SK-N-SH (cell line): ENCODE data around the gene GMPPA. TPM values are rescaled to one million over a fixed set of nuclear protein-coding genes. Genes with fewer than 3 reads are reported as not detected.
A peak's percentile ranks its signal among the peaks of the same experiment; 100 is the strongest.

Experiments
- CTCF ChIA-PET: fragments of 300-600, 350-600 bp; formaldehyde crosslinking; extraction: SDS; loops from one replicate; lab custom pipeline; 2021; lab: Yijun Ruan, JAX
- POLR2A ChIA-PET: fragments of 350-600 bp; sonication (Branson Sonifier 250); formaldehyde crosslinking; extraction: SDS; loops from one replicate; lab custom pipeline; 2020; ENCODE audit warnings: antibody characterized with exemption, inconsistent platforms; lab: Yijun Ruan, JAX
- DNase-seq: peaks from one replicate; pipeline ENCODE4 v3.0.0; 2012
- H2AFZ ChIP-seq: fragments of 200-600 bp; sonication (generic); 2 replicates; pipeline ENCODE4 v1.8.1; 2016; ENCODE audit warnings: antibody characterized with exemption, mild to moderate bottlenecking, low read depth
- H3F3A ChIP-seq: fragments of 200-600 bp; sonication (generic); replicated peaks from 2 replicates; pipeline ENCODE3; 2016; ENCODE audit warnings: antibody characterized with exemption, mild to moderate bottlenecking; ENCODE audit not compliant: insufficient read depth
- H3K27ac ChIP-seq, 2 experiments: fragments of 200-500 bp in 1 of 2; fragments of 200-600 bp in 1 of 2; sonication (Bioruptor generic) in 1 of 2; sonication (generic), shearing (Covaris generic) in 1 of 2; 2 replicates each; pipeline versions ENCODE4 v1.5.1 to v1.6.1; 2014 to 2016; ENCODE audit warnings: low read depth in 2 of 2, inconsistent platforms in 1 of 2, low read length in 1 of 2, mild to moderate bottlenecking in 1 of 2, mixed read lengths in 1 of 2
- H3K27me3 ChIP-seq: fragments of 200-600 bp; sonication (generic), shearing (Covaris generic); 2 replicates; pipeline ENCODE4 v1.6.1; 2016; ENCODE audit warnings: mixed run types; ENCODE audit not compliant: insufficient read depth
- H3K36me3 ChIP-seq, 2 experiments: fragments of 200-500 bp in 1 of 2; fragments of 200-600 bp in 1 of 2; sonication (Bioruptor generic) in 1 of 2; sonication (generic) in 1 of 2; replicated peaks in 1 of 2; 2 replicates each; pipeline versions ENCODE3 to v1.5.1; 2014 to 2016; ENCODE audit warnings: low read length in 1 of 2, mild to moderate bottlenecking in 1 of 2; ENCODE audit not compliant: insufficient read depth in 2 of 2, control insufficient read depth in 1 of 2
- H3K4me1 ChIP-seq, 2 experiments: fragments of 200-500 bp in 1 of 2; fragments of 200-600 bp in 1 of 2; sonication (Bioruptor generic) in 1 of 2; sonication (generic), shearing (Covaris generic) in 1 of 2; 2 replicates each; pipeline versions ENCODE4 v1.5.1 to v1.6.1; 2014 to 2016; ENCODE audit warnings: low read depth in 1 of 2, low read length in 1 of 2, mixed run types in 1 of 2; ENCODE audit not compliant: insufficient read depth in 2 of 2, control insufficient read depth in 1 of 2
- H3K4me2 ChIP-seq: fragments of 200-600 bp; sonication (generic), shearing (Covaris generic); 2 replicates; pipeline ENCODE4 v1.6.1; 2017; ENCODE audit warnings: mixed run types
- H3K4me3 ChIP-seq, 2 experiments: fragments of 200-500 bp in 1 of 2; fragments of 200-600 bp in 1 of 2; sonication (Bioruptor generic) in 1 of 2; sonication (generic), shearing (Covaris generic) in 1 of 2; 2 replicates each; pipeline versions ENCODE4 v1.5.1 to v1.8.1; 2014 to 2016; ENCODE audit warnings: low read depth in 2 of 2, inconsistent platforms in 1 of 2, low read length in 1 of 2, mild to moderate bottlenecking in 1 of 2, mixed read lengths in 1 of 2, moderate library complexity in 1 of 2
- H3K79me2 ChIP-seq: fragments of 200-600 bp; sonication (generic); 2 replicates; pipeline ENCODE4 v1.8.1; 2017; ENCODE audit warnings: mild to moderate bottlenecking; ENCODE audit not compliant: insufficient read depth
- H3K9ac ChIP-seq: fragments of 200-600 bp; sonication (generic); 2 replicates; pipeline ENCODE4 v1.6.1; 2017; ENCODE audit warnings: mixed run types
- H3K9me2 ChIP-seq: fragments of 200-600 bp; sonication (generic); 2 replicates; pipeline ENCODE4 v1.6.1; 2017; ENCODE audit warnings: mixed run types
- H3K9me3 ChIP-seq: fragments of 200-600 bp; sonication (generic); 2 replicates; pipeline ENCODE4 v1.6.1; 2017; ENCODE audit warnings: mixed run types, mild to moderate bottlenecking, moderate library complexity
- H4K20me1 ChIP-seq: fragments of 200-600 bp; sonication (generic); 2 replicates; pipeline ENCODE4 v1.6.1; 2017; ENCODE audit warnings: mild to moderate bottlenecking, mixed run types; ENCODE audit not compliant: insufficient read depth
- ELF1 ChIP-seq: IDR thresholded peaks from 2 replicates; pipeline ENCODE4 v1.4.0; 2012
- GATA2 ChIP-seq: sonication (generic); formaldehyde crosslinking; IDR thresholded peaks from 2 replicates; pipeline ENCODE4 v1.5.0; 2020; ENCODE audit warnings: mild to moderate bottlenecking, missing genetic modification reagents
- JUND ChIP-seq: IDR thresholded peaks from 2 replicates; pipeline ENCODE4 v1.4.0; 2012
- MEF2A ChIP-seq: IDR thresholded peaks from 2 replicates; pipeline ENCODE4 v1.4.0; 2012; ENCODE audit warnings: low read depth, borderline replicate concordance
- MXI1 ChIP-seq: IDR thresholded peaks from 2 replicates; pipeline ENCODE4 v1.6.1; 2012; ENCODE audit warnings: mild to moderate bottlenecking, low read depth, low read length, improper control_type of control experiment
- NRF1 ChIP-seq: IDR thresholded peaks from 2 replicates; pipeline ENCODE4 v1.6.1; 2012; ENCODE audit warnings: low read depth, mild to moderate bottlenecking, low read length
- POLR2AphosphoS5 ChIP-seq: IDR thresholded peaks from 2 replicates; pipeline ENCODE4 v1.6.1; 2012; ENCODE audit warnings: low read depth, low read length
- RXRA ChIP-seq: IDR thresholded peaks from 2 replicates; pipeline ENCODE4 v1.4.0; 2012; ENCODE audit warnings: low read depth, mild to moderate bottlenecking, borderline replicate concordance
- SIN3A ChIP-seq: IDR thresholded peaks from 2 replicates; pipeline ENCODE4 v1.6.1; 2012; ENCODE audit warnings: low read depth, mild to moderate bottlenecking, low read length, moderate library complexity, borderline replicate concordance
- TAF1 ChIP-seq: IDR thresholded peaks from 2 replicates; pipeline ENCODE4 v1.6.1; 2012; ENCODE audit warnings: low read depth, mild to moderate bottlenecking, low read length, moderate library complexity, borderline replicate concordance
- TEAD4 ChIP-seq: IDR thresholded peaks from 2 replicates; pipeline ENCODE4 v1.4.0; 2012; ENCODE audit warnings: mild to moderate bottlenecking, borderline replicate concordance; ENCODE audit not compliant: insufficient read depth
- YY1 ChIP-seq: IDR thresholded peaks from 2 replicates; pipeline ENCODE4 v1.4.0; 2012; ENCODE audit warnings: low read depth, mild to moderate bottlenecking
- WGBS: methylation state at CpG from one replicate; pipeline ENCODE4 v1.1.6; 2017; ENCODE audit warnings: low lambda C conversion rate; 5-methylcytosine and 5-hydroxymethylcytosine counted together
- polyA plus RNA-seq, 3 experiments: library from polyadenylated mRNA; depleted of rRNA; stranded (reverse); fragments of >200 nt; gene quantifications; 2 replicates each; pipeline ENCODE4 v1.2.3, GENCODE V29; 2012
- TF ChIP-seq, protein P1 (sequence below): fragments of 150-350 bp; IDR thresholded peaks from 2 replicates; pipeline ENCODE4 v1.6.1; 2016; ENCODE audit warnings: mild to moderate bottlenecking, low read depth, low read length
- TF ChIP-seq, protein P2 (sequence below): IDR thresholded peaks from 2 replicates; pipeline ENCODE4 v1.4.0; 2012; ENCODE audit warnings: low read depth, borderline replicate concordance
- TF ChIP-seq, protein P3 (sequence below): fragments of 200-600 bp; sonication (generic); IDR thresholded peaks from 2 replicates; pipeline ENCODE4 v1.6.1; 2017; ENCODE audit warnings: antibody characterized with exemption, mild to moderate bottlenecking, moderate library complexity
- TF ChIP-seq, protein P4 (sequence below): fragments of 150-350 bp; IDR thresholded peaks from 2 replicates; pipeline ENCODE4 v1.6.1; 2017; ENCODE audit warnings: antibody characterized with exemption, low read length, low read depth, borderline replicate concordance

GMPPA gene
- polyA plus RNA-seq, 1 of the 3 experiments (the other 2 are of a cell fraction): 61.3 TPM

DNA sequence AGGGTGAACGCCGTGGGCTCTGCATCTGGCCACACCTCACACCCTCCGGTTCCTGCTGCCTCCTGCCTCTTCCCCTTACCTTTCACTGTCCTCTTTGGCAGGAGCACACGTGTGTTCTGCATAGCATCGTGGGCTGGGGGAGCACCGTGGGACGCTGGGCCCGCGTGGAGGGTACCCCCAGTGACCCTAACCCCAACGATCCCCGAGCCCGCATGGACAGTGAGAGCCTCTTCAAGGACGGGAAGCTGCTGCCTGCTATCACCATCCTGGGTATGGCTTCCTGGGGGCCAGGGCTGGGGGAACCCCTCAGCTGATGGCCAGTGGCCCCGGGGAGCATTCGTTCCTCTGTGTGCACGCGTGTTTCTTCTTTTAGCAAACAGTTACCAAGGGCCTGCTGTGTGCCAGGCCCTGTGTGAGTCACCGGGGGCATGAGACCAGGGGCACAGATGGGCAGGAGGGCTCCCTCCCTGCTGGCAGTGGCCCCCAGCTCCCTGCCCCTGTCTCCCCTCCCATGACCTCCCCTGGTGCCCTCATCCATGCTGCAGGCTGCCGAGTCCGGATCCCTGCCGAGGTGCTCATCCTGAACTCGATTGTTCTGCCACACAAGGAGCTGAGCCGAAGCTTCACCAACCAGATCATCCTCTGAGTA, 7.6 kb downstream of the GMPPA start:
- TF ChIP-seq, protein P1, sequence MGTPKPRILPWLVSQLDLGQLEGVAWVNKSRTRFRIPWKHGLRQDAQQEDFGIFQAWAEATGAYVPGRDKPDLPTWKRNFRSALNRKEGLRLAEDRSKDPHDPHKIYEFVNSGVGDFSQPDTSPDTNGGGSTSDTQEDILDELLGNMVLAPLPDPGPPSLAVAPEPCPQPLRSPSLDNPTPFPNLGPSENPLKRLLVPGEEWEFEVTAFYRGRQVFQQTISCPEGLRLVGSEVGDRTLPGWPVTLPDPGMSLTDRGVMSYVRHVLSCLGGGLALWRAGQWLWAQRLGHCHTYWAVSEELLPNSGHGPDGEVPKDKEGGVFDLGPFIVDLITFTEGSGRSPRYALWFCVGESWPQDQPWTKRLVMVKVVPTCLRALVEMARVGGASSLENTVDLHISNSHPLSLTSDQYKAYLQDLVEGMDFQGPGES: no peak
- TF ChIP-seq TEAD4 (no peak), ELF1 (no peak), GATA2 (CRISPR knock-in tag) (no peak), TAF1 (no peak), MEF2A (no peak), NRF1 (no peak), JUND (no peak), RXRA (no peak), MXI1 (no peak), POLR2AphosphoS5 (no peak), SIN3A (no peak), YY1 (no peak)
- TF ChIP-seq, protein P2, sequence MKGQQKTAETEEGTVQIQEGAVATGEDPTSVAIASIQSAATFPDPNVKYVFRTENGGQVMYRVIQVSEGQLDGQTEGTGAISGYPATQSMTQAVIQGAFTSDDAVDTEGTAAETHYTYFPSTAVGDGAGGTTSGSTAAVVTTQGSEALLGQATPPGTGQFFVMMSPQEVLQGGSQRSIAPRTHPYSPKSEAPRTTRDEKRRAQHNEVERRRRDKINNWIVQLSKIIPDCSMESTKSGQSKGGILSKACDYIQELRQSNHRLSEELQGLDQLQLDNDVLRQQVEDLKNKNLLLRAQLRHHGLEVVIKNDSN: no peak
- TF ChIP-seq, protein P3, sequence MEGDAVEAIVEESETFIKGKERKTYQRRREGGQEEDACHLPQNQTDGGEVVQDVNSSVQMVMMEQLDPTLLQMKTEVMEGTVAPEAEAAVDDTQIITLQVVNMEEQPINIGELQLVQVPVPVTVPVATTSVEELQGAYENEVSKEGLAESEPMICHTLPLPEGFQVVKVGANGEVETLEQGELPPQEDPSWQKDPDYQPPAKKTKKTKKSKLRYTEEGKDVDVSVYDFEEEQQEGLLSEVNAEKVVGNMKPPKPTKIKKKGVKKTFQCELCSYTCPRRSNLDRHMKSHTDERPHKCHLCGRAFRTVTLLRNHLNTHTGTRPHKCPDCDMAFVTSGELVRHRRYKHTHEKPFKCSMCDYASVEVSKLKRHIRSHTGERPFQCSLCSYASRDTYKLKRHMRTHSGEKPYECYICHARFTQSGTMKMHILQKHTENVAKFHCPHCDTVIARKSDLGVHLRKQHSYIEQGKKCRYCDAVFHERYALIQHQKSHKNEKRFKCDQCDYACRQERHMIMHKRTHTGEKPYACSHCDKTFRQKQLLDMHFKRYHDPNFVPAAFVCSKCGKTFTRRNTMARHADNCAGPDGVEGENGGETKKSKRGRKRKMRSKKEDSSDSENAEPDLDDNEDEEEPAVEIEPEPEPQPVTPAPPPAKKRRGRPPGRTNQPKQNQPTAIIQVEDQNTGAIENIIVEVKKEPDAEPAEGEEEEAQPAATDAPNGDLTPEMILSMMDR: no peak
- TF ChIP-seq, protein P4, sequence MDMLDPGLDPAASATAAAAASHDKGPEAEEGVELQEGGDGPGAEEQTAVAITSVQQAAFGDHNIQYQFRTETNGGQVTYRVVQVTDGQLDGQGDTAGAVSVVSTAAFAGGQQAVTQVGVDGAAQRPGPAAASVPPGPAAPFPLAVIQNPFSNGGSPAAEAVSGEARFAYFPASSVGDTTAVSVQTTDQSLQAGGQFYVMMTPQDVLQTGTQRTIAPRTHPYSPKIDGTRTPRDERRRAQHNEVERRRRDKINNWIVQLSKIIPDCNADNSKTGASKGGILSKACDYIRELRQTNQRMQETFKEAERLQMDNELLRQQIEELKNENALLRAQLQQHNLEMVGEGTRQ: no peak
- Histone ChIP-seq H3K36me3 (peaks cover 11 to 23% of the 10 kb centered on the region in 2 experiments), H3K79me2 (no peaks in the 10 kb centered on the region; the same call in 1 of the 2 replicates), H3K9me3 (no peaks in the 10 kb centered on the region), H3K4me2 (no peak overlapping the region), H3K9ac (no peak overlapping the region), H4K20me1 (no peaks in the 10 kb centered on the region), H3K4me3 (no peak overlapping the region), H3K27me3 (no peaks in the 10 kb centered on the region; the same call in 1 of the 2 replicates), H3K27ac (peak overlapping the region in 1 of 2 experiments; percentile 96; a peak in 2 of 4 replicates), H3K4me1 (peaks cover 3 to 96% of the 10 kb centered on the region in 2 experiments; a peak in 2 of 4 replicates), H3F3A (no peaks in the 10 kb centered on the region), H2AFZ (no peak overlapping the region), H3K9me2 (no peaks in the 10 kb centered on the region)
- POLR2A ChIA-PET: interaction anchor here (0.6 to 13.5 kb wide), 7 partner anchors 8 to 160 kb away, joined by 3 to 210 read pairs (median 26); partner anchors contain the start of gene GMPPA
- no peak for DNase-seq
- WGBS: 57% methylated on average over 5 of the region's 23 CpGs
- CTCF ChIA-PET: interaction anchor here (1.2 to 62.1 kb wide), 5 partner anchors 9 to 103 kb away, joined by 4 to 2824 read pairs (median 26); partner anchors contain the start of genes ASIC4, CHPF, GMPPA and TMEM198
